Gastrocnemius medialis (tissue), 4 donors: ENCODE measurements around the gene PTCD1.

Source experiments
- CTCF ChIP-seq, 5 experiments: fragments of 450-650 bp in 3 of 5; fragments of 200-600 bp in 2 of 5; sonication (generic) in 2 of 5; IDR thresholded peaks in 4 of 5; conservative IDR thresholded peaks in 1 of 5; 1 replicate in 4 of 5; 2 replicates in 1 of 5; pipeline ENCODE4 v1.5.1; 2016 to 2019; ENCODE audit warnings: antibody characterized with exemption in 5 of 5, mild to moderate bottlenecking in 3 of 5, moderate library complexity in 3 of 5
- POLR2A ChIP-seq, 2 donors: fragments of 450-650 bp; IDR thresholded peaks; one replicate each; pipeline ENCODE4 v1.6.1; 2017; ENCODE audit warnings: antibody characterized with exemption in 2 of 2, mild to moderate bottlenecking in 2 of 2, moderate library complexity in 2 of 2

- no peak for TF ChIP-seq POLR2A (IDR thresholded peaks at IDR 0.05)
- TF ChIP-seq CTCF (IDR thresholded peaks at IDR 0.05 in 4 of 5, conservative IDR thresholded peaks at IDR 0.05 in 1 of 5): no peak
These were observed 16.4 kb downstream of the PTCD1 start for GRCh38 chr7:99422186-99422585.
